ENCODE results near the gene HHIP. TPM values are rescaled to one million over a fixed set of nuclear protein-coding genes. Genes with fewer than 3 reads are reported as not detected.

Gene HHIP
- total and polyA plus RNA-seq, 2 experiments from 2014 or later: 20.8 to 29.2 TPM

DNA sequence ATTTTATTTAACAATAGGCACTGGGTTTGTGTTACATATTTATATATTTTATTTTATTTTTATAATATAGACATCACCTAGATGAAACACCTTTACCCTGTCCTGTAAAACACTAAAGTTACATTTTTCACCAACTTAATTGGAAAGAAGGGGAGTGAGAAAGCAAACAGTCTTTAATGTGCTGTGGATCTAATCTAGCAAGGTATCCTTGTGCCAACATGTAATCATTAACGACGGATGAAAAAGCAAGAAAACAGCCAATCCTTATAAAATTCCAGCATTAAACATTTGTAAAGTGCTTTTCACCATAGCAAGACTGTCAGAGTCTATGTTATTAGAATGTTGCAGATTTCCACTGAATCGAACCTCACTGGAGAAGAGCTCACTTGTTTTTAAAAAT, 92.7 kb downstream of the HHIP start:
- TF ChIP-seq EZH2phosphoT487 (IDR thresholded peaks at IDR 0.05; ENCODE audit: low read depth, severe bottlenecking, unreplicated experiment) (no peak), EZH2 (IDR thresholded peaks at IDR 0.05; ENCODE audit: borderline replicate concordance) (no peak), CTCF (IDR thresholded peaks at IDR 0.05; ENCODE audit: poor library complexity) (no peak)
- H4K20me1 ChIP-seq (ENCODE audit: insufficient read depth, poor library complexity, severe bottlenecking): no peaks in the 10 kb centered on the region
- no peak for DNase-seq (ENCODE audit: low spot score)
- H3K27ac ChIP-seq: no peak overlapping the region
- no peaks in the 10 kb centered on the region for H3K9me2 ChIP-seq (replicated peaks; ENCODE audit: insufficient read depth)
- H3K9me3 ChIP-seq (ENCODE audit: low read depth): no peaks in the 10 kb centered on the region
- no peaks in the 10 kb centered on the region for H3K36me3 ChIP-seq (replicated peaks; ENCODE audit: insufficient read depth, low read depth)
- WGBS (ENCODE audit: low lambda C conversion rate, missing lambda C conversion rate): 76% methylated on average over 3 of the region's 3 CpGs
- peaks cover 12% of the 10 kb centered on the region for H3K4me1 ChIP-seq (ENCODE audit: insufficient read depth)
- no peaks in the 10 kb centered on the region for H3K27me3 ChIP-seq
- H3K79me2 ChIP-seq: no peaks in the 10 kb centered on the region
- H2AFZ ChIP-seq: no peak overlapping the region
- H3K4me3 ChIP-seq: no peak overlapping the region
- no peak overlapping the region for H3K4me2 ChIP-seq

GRCh38 chr4:144739511-144740033, 93.6 kb downstream of the HHIP start:
- Histone ChIP-seq H3K9me2 (replicated peaks; ENCODE audit: insufficient read depth) (no peaks in the 10 kb centered on the region), H3K4me2 (no peak overlapping the region), H3K36me3 (replicated peaks; ENCODE audit: insufficient read depth, low read depth) (no peaks in the 10 kb centered on the region), H3K4me1 (ENCODE audit: insufficient read depth) (peaks cover 4% of the 10 kb centered on the region), H3K27ac (no peak overlapping the region), H3K27me3 (no peaks in the 10 kb centered on the region), H4K20me1 (ENCODE audit: insufficient read depth, poor library complexity, severe bottlenecking) (no peaks in the 10 kb centered on the region), H3K9me3 (ENCODE audit: low read depth) (no peaks in the 10 kb centered on the region), H3K79me2 (no peaks in the 10 kb centered on the region), H3K4me3 (no peak overlapping the region), H2AFZ (no peak overlapping the region)
- TF ChIP-seq EZH2phosphoT487 (IDR thresholded peaks at IDR 0.05; ENCODE audit: low read depth, severe bottlenecking, unreplicated experiment) (no peak), CTCF (IDR thresholded peaks at IDR 0.05; ENCODE audit: poor library complexity) (no peak), EZH2 (IDR thresholded peaks at IDR 0.05; ENCODE audit: borderline replicate concordance) (no peak)
- DNase-seq (ENCODE audit: low spot score): no peak

DNA sequence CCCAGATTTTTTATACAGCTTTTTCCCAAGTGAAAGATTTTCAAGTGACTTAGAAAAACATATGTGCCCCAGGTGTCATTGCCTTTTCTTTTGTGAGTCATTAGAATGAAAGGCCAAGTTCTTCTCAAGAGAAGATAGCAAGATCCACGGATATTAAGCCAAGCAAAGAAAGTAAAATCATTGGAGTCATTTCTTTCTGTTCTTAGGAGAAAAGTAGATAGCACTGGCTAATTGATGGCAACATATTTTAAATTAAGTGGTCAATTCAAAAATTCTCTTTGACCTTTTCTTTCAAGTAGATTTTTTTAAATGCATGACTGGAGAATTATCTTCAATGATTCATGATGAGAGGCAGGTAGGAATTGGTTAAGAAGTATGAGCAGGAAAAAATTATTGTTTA, 94.4 kb downstream of the HHIP start:
- Histone ChIP-seq H3K36me3 (replicated peaks; ENCODE audit: insufficient read depth, low read depth) (no peaks in the 10 kb centered on the region), H3K9me3 (ENCODE audit: low read depth) (no peaks in the 10 kb centered on the region), H3K9me2 (replicated peaks; ENCODE audit: insufficient read depth) (no peaks in the 10 kb centered on the region), H3K4me1 (ENCODE audit: insufficient read depth) (no peaks in the 10 kb centered on the region), H3K4me2 (no peak overlapping the region), H2AFZ (no peak overlapping the region), H3K27ac (no peak overlapping the region), H3K27me3 (no peaks in the 10 kb centered on the region), H3K79me2 (no peaks in the 10 kb centered on the region), H3K4me3 (no peak overlapping the region), H4K20me1 (ENCODE audit: insufficient read depth, poor library complexity, severe bottlenecking) (no peaks in the 10 kb centered on the region)
- 74% methylated on average over 1 of the region's 1 CpG for WGBS (ENCODE audit: low lambda C conversion rate, missing lambda C conversion rate)
- DNase-seq (ENCODE audit: low spot score): no peak
- TF ChIP-seq CTCF (IDR thresholded peaks at IDR 0.05; ENCODE audit: poor library complexity) (no peak), EZH2phosphoT487 (IDR thresholded peaks at IDR 0.05; ENCODE audit: low read depth, severe bottlenecking, unreplicated experiment) (no peak), EZH2 (IDR thresholded peaks at IDR 0.05; ENCODE audit: borderline replicate concordance) (no peak)
